ENCODE data around the gene UBE2V1.

The UBE2V1 gene

DNA sequence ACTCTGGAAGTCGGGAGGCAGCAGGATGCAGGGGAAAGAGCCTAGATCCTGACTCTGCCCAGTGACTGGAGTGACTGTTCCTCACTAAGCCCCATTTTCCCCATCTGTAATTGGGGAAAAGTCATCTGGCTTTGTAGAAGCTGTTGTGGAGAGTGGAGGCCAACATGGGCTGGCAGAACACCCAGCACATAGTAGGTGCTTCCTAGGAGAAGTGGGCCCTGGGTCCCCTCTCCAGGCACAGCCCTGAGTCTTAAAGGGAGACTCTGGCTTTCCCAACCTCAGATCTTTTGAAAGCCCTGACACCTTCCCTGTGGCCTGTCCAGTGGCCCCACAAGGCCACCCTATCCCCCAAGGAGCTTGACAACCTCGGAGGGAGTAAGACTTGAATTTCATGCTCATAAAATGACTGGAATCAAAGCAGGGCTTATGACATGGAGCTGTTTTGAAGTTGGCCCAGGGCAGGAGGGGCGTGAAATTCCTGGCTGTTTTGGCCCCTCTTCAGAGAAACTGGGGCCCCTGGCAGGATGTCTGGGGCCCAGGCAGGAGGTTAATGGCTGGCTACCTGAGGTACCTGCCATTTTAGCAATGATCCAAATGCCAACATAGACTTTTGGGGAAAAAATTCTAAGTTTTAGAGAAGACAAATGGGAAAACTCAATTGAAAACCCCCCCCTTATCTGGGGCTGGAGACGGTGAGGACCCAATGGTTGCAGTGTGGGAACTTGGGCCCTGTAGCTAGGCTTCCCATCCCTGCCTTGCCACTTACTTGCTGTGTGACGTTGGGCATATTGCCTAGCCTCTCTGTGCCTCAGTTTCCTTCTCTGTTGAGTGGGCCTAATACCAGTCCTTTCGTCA lies 51.6 kb downstream of the UBE2V1 start:
- Histone ChIP-seq H3K27me3 (replicated peaks in 2 of 5; ENCODE audit: control insufficient read depth in 4 of 5, insufficient read depth in 5 of 5, low read length in 4 of 5) (no peaks in the 10 kb centered on the region), H3K36me3 (ENCODE audit: control insufficient read depth in 4 of 4, insufficient read depth in 4 of 4, low read length in 3 of 4) (no peaks in the 10 kb centered on the region), H3K27ac (ENCODE audit: insufficient read depth in 1 of 2, low read depth in 1 of 2, low read length in 2 of 2, poor library complexity in 1 of 2, severe bottlenecking in 2 of 2) (no peak overlapping the region), H3K9me3 (ENCODE audit: control extremely low read depth in 1 of 5, control insufficient read depth in 4 of 5, insufficient read depth in 2 of 5, low read depth in 1 of 5, low read length in 4 of 5) (no peaks in the 10 kb centered on the region), H3K4me1 (ENCODE audit: control extremely low read depth in 1 of 4, control insufficient read depth in 4 of 4, insufficient read depth in 4 of 4, low read length in 3 of 4) (peaks cover 0 to 9% (median 4%) of the 10 kb centered on the region in 4 experiments), H3K4me3 (ENCODE audit: control insufficient read depth in 1 of 7, extremely low read depth in 1 of 7, insufficient read depth in 4 of 7, low read depth in 2 of 7, low read length in 6 of 7) (no peak overlapping the region)
- POLR2A ChIA-PET, result interaction anchor here (0.6 kb wide), 1 partner anchor 90 kb away, joined by 5 read pairs; no protein-coding TSS in a partner anchor
- 95% methylated on average over 6 of the region's 6 CpGs for WGBS (ENCODE audit: insufficient coverage)
- CTCF ChIA-PET, result interaction anchor here (1.6 to 5.0 kb wide), 5 partner anchors 9 to 85 kb away, joined by 4 to 45 read pairs (median 5); no protein-coding TSS in a partner anchor
- no peak for DNase-seq

DNA sequence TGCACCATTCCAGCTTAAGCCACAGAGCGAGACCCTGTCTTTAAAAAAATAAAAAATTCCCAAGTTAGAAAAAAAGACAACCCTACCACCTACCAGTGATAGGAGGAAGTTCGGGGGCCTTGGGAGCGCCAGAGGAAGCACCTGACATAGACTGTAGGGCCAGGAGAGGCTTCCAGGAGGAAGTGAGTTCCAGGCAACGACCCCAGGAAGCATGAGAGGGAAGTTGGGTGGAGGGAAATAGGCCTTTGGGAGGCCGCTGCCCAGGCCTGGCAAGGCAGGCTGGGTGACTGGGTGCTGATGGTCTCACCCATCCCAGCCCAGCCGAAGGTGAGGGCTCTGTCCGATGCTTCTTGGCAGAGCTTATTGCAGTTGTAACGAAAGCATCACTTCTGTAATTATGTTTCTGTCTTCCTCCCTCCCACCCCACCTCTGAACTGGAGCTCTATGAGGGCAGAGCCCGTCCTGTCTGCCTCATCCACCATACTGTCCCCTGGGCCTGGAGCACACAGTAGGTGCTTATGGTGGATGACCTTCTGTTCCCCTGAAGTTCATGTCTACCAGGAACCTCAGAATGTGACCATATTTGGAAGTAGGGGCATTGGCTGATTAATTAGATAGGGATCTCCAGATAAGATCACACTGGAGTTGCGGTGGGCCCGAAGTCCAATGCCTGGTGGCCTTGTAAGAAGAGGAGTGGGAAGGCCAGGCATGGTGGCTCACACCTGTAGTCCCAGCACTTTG lies 54.1 kb downstream of the UBE2V1 start:
- POLR2A ChIA-PET, result interaction anchor here (0.6 kb wide), 1 partner anchor 75 kb away, joined by 3 read pairs; no protein-coding TSS in a partner anchor
- no peak overlapping the region for H3K4me3 ChIP-seq (ENCODE audit: control insufficient read depth in 1 of 7, extremely low read depth in 1 of 7, insufficient read depth in 4 of 7, low read depth in 2 of 7, low read length in 6 of 7)
- H3K36me3 ChIP-seq (ENCODE audit: control insufficient read depth in 4 of 4, insufficient read depth in 4 of 4, low read length in 3 of 4), result no peaks in the 10 kb centered on the region
- H3K27me3 ChIP-seq (replicated peaks in 2 of 5; ENCODE audit: control insufficient read depth in 4 of 5, insufficient read depth in 5 of 5, low read length in 4 of 5), result no peaks in the 10 kb centered on the region
- H3K4me1 ChIP-seq (ENCODE audit: control extremely low read depth in 1 of 4, control insufficient read depth in 4 of 4, insufficient read depth in 4 of 4, low read length in 3 of 4), result peaks cover 0 to 16% (median 4%) of the 10 kb centered on the region in 4 experiments
- H3K9me3 ChIP-seq (ENCODE audit: control extremely low read depth in 1 of 5, control insufficient read depth in 4 of 5, insufficient read depth in 2 of 5, low read depth in 1 of 5, low read length in 4 of 5), result no peaks in the 10 kb centered on the region
- no peak overlapping the region for H3K27ac ChIP-seq (ENCODE audit: insufficient read depth in 1 of 2, low read depth in 1 of 2, low read length in 2 of 2, poor library complexity in 1 of 2, severe bottlenecking in 2 of 2)
- CTCF ChIA-PET, result interaction anchor here (1.0 to 5.0 kb wide), 3 partner anchors 12 to 78 kb away, joined by 3 to 45 read pairs (median 4); no protein-coding TSS in a partner anchor
- peak in 1 of 3 donors; percentile 30 for DNase-seq
- WGBS (ENCODE audit: insufficient coverage), result 80% methylated on average over 8 of the region's 11 CpGs

DNA sequence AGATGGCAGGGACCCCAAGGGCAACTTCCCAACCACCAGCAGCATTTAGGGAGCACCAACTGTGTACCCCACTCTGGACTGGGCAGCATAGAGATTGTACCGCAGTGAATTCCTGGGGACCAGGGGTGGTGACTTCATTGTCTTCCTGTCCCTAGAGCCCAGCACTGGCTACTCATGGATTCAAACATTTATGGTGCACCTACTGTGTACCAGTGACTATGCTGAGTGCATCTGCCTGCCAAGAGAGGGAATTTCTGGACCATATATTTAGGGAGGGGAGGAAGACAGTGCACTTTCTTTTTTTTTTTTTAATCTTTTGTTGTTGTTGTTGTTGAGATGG lies 55.3 kb downstream of the UBE2V1 start:
- Histone ChIP-seq H3K4me3 (ENCODE audit: control insufficient read depth in 1 of 7, extremely low read depth in 1 of 7, insufficient read depth in 4 of 7, low read depth in 2 of 7, low read length in 6 of 7) (no peak overlapping the region), H3K36me3 (ENCODE audit: control insufficient read depth in 4 of 4, insufficient read depth in 4 of 4, low read length in 3 of 4) (no peaks in the 10 kb centered on the region), H3K27me3 (replicated peaks in 2 of 5; ENCODE audit: control insufficient read depth in 4 of 5, insufficient read depth in 5 of 5, low read length in 4 of 5) (no peaks in the 10 kb centered on the region), H3K4me1 (ENCODE audit: control extremely low read depth in 1 of 4, control insufficient read depth in 4 of 4, insufficient read depth in 4 of 4, low read length in 3 of 4) (peaks cover 0 to 20% (median 8%) of the 10 kb centered on the region in 4 experiments), H3K27ac (ENCODE audit: insufficient read depth in 1 of 2, low read depth in 1 of 2, low read length in 2 of 2, poor library complexity in 1 of 2, severe bottlenecking in 2 of 2) (no peak overlapping the region), H3K9me3 (ENCODE audit: control extremely low read depth in 1 of 5, control insufficient read depth in 4 of 5, insufficient read depth in 2 of 5, low read depth in 1 of 5, low read length in 4 of 5) (no peaks in the 10 kb centered on the region)
- ChIA-PET POLR2A (no interaction called here), CTCF (interaction anchor here (5.0 kb wide), 1 partner anchor 13 kb away, joined by 45 read pairs; no protein-coding TSS in a partner anchor)
- DNase-seq, result no peak
- no CpG with 5 or more reads among the region's 1 CpG for WGBS (ENCODE audit: insufficient coverage)

DNA sequence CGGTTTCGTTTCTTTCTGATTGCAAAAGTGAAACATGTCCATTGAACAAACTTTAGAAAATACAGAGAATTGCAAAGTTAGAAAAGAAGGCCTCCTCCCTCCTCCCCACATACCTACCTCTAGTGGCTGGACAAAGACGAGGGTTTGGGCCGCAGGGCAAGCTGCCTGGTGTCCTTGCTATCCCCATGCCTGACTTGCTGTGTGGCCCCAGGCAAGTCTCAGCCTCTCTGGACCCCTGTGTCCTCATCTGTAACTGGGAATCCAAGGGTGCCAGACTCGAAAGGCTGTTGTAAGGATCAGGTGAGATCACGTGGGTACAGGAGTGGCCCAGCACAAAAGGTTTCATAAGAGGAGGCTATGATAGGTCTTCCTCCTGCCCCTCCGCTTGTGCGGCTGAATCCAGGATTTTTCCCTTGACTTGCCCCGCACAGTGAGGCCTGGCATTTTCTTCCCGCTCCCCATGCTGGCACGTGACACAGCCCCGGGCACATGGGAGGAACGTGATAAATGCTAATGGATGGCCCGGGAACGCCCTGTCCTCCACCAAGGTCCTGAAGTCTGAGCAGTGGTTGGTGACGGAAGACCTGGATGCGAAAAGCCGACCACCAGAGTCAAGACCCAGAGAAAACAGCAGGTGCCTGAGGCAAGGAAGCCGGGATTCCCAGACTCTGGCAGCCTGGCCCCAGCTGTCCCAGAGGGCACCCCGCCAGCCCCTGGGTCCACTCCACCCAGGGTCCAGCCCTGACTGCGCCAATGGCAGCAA lies 55.8 kb downstream of the UBE2V1 start:
- Histone ChIP-seq H3K9me3 (ENCODE audit: control extremely low read depth in 1 of 5, control insufficient read depth in 4 of 5, insufficient read depth in 2 of 5, low read depth in 1 of 5, low read length in 4 of 5) (no peaks in the 10 kb centered on the region), H3K4me3 (ENCODE audit: control insufficient read depth in 1 of 7, extremely low read depth in 1 of 7, insufficient read depth in 4 of 7, low read depth in 2 of 7, low read length in 6 of 7) (no peak overlapping the region), H3K27ac (ENCODE audit: insufficient read depth in 1 of 2, low read depth in 1 of 2, low read length in 2 of 2, poor library complexity in 1 of 2, severe bottlenecking in 2 of 2) (no peak overlapping the region), H3K36me3 (ENCODE audit: control insufficient read depth in 4 of 4, insufficient read depth in 4 of 4, low read length in 3 of 4) (no peaks in the 10 kb centered on the region), H3K27me3 (replicated peaks in 2 of 5; ENCODE audit: control insufficient read depth in 4 of 5, insufficient read depth in 5 of 5, low read length in 4 of 5) (no peaks in the 10 kb centered on the region), H3K4me1 (ENCODE audit: control extremely low read depth in 1 of 4, control insufficient read depth in 4 of 4, insufficient read depth in 4 of 4, low read length in 3 of 4) (peaks cover 0 to 23% (median 10%) of the 10 kb centered on the region in 4 experiments)
- DNase-seq, result no peak
- CTCF ChIA-PET, result interaction anchor here (1.3 to 1.4 kb wide), 2 partner anchors 12 to 68 kb away, joined by 3 to 4 read pairs; no protein-coding TSS in a partner anchor
- WGBS (ENCODE audit: insufficient coverage), result 97% methylated on average over 19 of the region's 21 CpGs
- POLR2A ChIA-PET, result no interaction called here

DNA sequence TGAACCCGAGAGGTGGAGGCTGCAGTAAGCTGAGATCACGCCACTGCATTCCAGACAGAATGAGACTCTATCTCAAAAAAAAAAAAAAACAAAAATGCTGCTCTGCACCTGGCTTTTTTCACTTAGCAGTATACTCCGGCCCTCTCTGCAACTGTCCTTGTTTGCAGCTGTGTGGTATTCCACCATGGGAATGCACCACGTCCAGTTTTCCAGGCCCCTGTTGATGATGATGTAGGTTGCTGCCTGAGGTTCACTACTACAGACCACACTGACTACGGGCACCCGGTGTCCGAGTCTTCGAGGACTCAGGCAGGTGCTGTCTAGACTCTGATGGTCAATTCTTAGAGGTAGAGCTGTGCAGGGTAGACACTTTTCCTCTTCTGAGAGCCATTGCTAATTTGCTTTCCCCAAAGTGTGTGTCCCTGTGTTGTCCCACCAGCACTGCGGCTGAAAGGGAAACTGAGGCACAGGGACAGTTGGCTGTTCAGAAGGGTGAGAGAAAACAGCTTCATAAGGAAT lies 56.5 kb downstream of the UBE2V1 start:
- Histone ChIP-seq H3K27ac (ENCODE audit: insufficient read depth in 1 of 2, low read depth in 1 of 2, low read length in 2 of 2, poor library complexity in 1 of 2, severe bottlenecking in 2 of 2) (no peak overlapping the region), H3K9me3 (ENCODE audit: control extremely low read depth in 1 of 5, control insufficient read depth in 4 of 5, insufficient read depth in 2 of 5, low read depth in 1 of 5, low read length in 4 of 5) (no peaks in the 10 kb centered on the region), H3K36me3 (ENCODE audit: control insufficient read depth in 4 of 4, insufficient read depth in 4 of 4, low read length in 3 of 4) (no peaks in the 10 kb centered on the region), H3K4me1 (ENCODE audit: control extremely low read depth in 1 of 4, control insufficient read depth in 4 of 4, insufficient read depth in 4 of 4, low read length in 3 of 4) (peaks cover 0 to 23% (median 10%) of the 10 kb centered on the region in 4 experiments), H3K4me3 (ENCODE audit: control insufficient read depth in 1 of 7, extremely low read depth in 1 of 7, insufficient read depth in 4 of 7, low read depth in 2 of 7, low read length in 6 of 7) (no peak overlapping the region), H3K27me3 (replicated peaks in 2 of 5; ENCODE audit: control insufficient read depth in 4 of 5, insufficient read depth in 5 of 5, low read length in 4 of 5) (no peaks in the 10 kb centered on the region)
- DNase-seq, result no peak
- ChIA-PET POLR2A (no interaction called here), CTCF (interaction anchor here (0.6 to 1.4 kb wide), 3 partner anchors 12 to 67 kb away, joined by 3 to 4 read pairs (median 3); no protein-coding TSS in a partner anchor)
- WGBS (ENCODE audit: insufficient coverage), result 100% methylated on average over 6 of the region's 9 CpGs

DNA sequence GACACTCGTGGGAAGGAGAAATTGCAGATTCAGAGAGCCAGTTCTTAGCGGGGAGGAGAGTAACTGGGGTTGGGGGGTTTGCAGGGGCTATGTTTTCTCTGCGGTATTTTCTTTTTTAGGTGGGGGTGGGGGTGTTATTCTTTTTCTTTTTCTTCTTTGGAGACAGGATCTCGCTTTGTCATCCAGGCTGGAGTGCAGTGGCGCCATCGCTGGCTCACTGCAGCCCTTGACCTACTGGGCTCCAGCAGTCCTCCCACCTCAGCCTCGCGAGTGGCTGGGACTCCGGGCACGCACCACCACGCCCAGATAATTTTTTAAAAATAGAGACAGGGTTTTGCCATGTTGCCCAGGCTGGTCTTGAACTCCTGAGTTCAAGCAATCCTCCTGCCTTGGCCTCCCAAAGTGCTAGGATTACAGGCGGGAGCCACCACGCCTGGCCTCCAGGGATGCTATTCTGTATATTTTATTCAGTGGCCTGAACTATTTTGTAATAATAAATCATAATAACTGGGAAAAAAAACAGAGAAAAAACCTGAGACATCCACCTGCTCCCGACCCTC lies 57.3 kb downstream of the UBE2V1 start:
- WGBS (ENCODE audit: insufficient coverage), result 95% methylated on average over 9 of the region's 14 CpGs
- Histone ChIP-seq H3K36me3 (ENCODE audit: control insufficient read depth in 4 of 4, insufficient read depth in 4 of 4, low read length in 3 of 4) (no peaks in the 10 kb centered on the region), H3K27ac (ENCODE audit: insufficient read depth in 1 of 2, low read depth in 1 of 2, low read length in 2 of 2, poor library complexity in 1 of 2, severe bottlenecking in 2 of 2) (no peak overlapping the region), H3K4me3 (ENCODE audit: control insufficient read depth in 1 of 7, extremely low read depth in 1 of 7, insufficient read depth in 4 of 7, low read depth in 2 of 7, low read length in 6 of 7) (no peak overlapping the region), H3K4me1 (ENCODE audit: control extremely low read depth in 1 of 4, control insufficient read depth in 4 of 4, insufficient read depth in 4 of 4, low read length in 3 of 4) (peaks cover 0 to 23% (median 10%) of the 10 kb centered on the region in 4 experiments), H3K27me3 (replicated peaks in 2 of 5; ENCODE audit: control insufficient read depth in 4 of 5, insufficient read depth in 5 of 5, low read length in 4 of 5) (no peaks in the 10 kb centered on the region), H3K9me3 (ENCODE audit: control extremely low read depth in 1 of 5, control insufficient read depth in 4 of 5, insufficient read depth in 2 of 5, low read depth in 1 of 5, low read length in 4 of 5) (no peaks in the 10 kb centered on the region)
- DNase-seq, result no peak
- POLR2A ChIA-PET, result no interaction called here
- CTCF ChIA-PET, result interaction anchor here (0.6 kb wide), 1 partner anchor 43 kb away, joined by 3 read pairs; no protein-coding TSS in a partner anchor

All from common myeloid progenitor, CD34-positive (primary cell).